HPDE6-E6E7 (cell line): ENCODE data around the gene UNK.
A peak's percentile ranks its signal among the peaks of the same experiment; 100 is the strongest.
"Not testable (repeated sequence)": the region's sequence is repeated elsewhere in the genome, so short reads cannot be mapped to it uniquely, and the experiment has no call there.

Experiments used
- DNase-seq: peaks from one replicate; pipeline ENCODE4 v3.0.0; 2011; ENCODE audit warnings: missing footprints; ENCODE audit errors: extremely low spot score

UNK gene

GRCh38 chr17:75799402-75799801 is 14.8 kb downstream of the UNK start:
- DNase-seq = no peak

DNA sequence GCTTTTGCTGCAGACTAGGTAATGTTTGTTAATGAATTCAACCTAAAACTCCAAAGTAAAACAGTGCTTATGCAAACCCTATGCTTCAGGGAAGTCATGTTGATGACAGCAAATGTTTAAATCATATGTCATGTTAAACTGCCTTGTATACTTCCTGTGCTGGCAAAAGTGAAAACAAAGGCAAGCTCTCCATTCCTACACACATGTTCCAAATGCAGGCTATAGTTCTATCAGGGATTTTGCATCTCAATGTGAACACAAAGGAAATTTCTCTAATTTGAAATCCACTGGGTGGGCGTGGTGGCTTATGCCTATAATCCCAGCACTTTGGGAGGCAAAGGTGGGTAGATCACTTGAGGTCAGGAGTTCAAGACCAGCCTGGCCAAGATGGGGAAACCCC is 19.3 kb downstream of the UNK start:
- DNase-seq = no peak

- DNase-seq = no peak
Measured at GRCh38 chr17:75806822-75807500, 22.4 kb downstream of the UNK start.

DNA sequence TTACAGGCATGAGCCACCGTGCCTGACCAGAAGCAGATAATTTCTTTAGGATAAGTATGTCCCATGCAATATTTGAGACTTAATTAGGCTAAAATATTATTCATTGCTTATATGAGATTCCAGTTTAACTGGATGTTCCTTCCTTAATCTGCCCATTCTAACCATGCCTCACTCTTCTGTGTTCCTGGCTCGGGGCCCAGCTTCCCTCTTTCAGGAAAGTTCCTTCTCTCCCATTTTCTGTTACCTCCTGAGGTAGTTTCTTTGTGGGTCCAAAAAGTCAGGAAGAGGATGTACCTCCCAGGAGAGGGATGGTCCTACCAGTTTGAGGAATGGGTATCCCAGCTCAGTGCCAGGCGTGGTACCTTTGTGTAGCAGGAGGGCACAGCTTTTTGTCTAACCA is 23.3 kb downstream of the UNK start:
- no peak for DNase-seq

DNA sequence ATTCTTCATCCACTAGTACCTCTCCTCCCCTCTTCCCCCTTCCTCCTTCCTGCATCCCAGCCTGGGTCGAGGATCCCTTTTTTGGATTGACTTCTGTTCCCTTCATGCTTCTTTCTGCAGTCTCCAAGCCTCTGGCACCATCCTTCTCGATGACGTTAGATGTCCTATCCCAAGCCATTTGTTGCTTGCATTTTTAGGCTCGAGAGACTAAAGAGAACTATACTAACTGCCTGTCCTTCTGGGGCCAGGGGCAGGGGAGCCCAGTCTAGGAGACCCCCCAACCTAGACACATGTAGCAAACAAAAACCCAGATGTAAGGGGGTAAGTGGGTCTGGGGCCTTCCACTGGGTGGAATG is 23.9 kb downstream of the UNK start:
- no peak for DNase-seq

DNA sequence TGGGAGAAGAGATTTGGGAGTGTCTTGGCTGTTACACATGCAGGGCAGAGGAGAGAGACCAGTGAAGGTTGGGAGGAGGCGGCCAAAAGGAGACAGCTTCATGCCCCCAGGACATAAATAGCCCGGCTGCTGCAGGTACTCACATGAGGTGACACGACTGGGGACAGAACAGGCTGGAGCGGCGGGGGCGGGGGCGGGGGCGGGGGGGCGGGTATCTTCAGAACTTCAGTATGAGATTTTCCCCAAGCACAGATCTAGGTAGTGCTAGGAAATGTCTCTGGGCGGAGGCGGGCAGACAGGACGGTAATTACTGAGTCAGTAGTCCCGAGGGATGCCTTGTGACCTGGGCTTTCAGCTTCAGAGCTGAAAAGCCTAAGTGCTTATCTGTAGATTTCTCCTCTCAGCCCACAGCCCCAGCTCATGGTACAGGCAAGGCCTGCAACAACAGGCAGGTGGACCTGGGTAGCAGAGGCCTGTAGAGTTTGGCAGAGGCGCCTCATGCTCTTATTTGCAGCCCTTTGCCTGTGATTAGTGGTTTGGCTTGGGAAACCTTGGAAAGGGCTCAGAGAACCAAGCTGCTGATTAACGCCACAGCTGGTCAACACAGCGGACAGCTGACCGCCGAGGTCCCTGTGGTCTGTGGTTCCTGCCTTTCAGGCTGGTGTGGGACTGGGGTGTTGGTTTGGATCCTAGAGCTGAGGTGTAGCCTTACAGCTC is 24.5 kb downstream of the UNK start:
- no peak for DNase-seq

DNA sequence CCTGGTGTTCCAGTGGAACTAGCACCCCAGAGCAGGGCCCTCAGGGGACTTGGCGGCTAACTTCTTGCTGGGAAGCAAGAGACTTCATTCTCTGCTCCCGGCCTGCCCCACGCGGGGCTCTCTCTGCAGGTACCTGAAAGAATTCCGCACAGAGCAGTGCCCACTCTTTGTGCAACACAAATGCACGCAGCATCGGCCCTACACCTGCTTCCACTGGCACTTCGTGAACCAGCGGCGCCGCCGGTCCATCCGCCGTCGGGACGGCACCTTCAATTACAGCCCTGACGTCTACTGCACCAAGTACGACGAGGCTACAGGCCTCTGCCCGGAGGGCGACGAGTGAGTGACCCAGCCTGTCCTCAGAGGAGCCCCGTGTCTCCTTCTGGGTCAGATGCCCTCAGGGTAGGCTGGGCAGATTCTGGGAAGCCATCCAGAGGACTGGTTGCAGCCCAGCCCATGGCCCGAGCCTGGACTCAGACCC is 25.1 kb downstream of the UNK start:
- no peak for DNase-seq

DNA sequence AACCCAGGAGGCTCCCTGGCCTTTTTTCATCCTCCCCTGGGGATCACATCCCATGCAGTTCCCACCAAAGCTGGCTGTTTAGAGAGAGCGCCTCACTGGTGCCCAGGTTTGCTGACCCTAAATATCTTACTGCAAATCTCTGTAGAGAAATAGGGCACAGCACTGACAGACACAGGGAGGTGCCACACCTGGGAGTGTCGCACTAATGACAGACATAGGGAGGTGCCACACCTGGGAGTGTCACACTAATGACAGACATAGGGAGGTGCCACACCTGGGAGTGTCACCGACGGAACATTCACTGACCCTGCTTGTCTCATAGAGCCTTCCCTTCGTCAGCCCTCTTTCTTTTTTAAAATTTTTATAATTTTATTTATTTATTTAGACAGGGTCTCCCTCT is 25.6 kb downstream of the UNK start:
- DNase-seq = no peak

GRCh38 chr17:75810756-75811155 is 26.1 kb downstream of the UNK start:
- not testable (repeated sequence) for DNase-seq

GRCh38 chr17:75811174-75811573 is 26.6 kb downstream of the UNK start:
- no peak for DNase-seq

- DNase-seq = no peak
Measured at GRCh38 chr17:75812096-75813013, 27.7 kb downstream of the UNK start.

- no peak for DNase-seq
Measured at GRCh38 chr17:75813081-75814020, 28.7 kb downstream of the UNK start.

DNA sequence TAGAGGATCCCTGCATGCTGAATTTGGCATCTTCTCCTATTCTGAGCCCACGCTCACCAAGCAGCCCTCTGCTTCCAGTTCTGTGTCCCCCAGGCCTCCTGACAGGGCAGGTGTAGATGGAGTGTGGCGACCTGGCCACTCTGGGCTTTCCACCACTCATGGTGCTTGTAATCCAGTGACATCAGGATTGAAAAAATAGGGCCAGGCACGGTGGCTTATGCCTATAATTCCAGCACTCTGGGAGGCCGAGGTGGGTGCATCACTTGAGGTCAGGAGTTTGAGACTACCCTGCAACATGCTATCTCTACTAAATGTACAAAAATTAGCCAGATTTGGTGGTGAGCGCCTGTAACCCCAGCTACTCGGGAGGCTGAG is 29.4 kb downstream of the UNK start:
- DNase-seq = no peak

DNA sequence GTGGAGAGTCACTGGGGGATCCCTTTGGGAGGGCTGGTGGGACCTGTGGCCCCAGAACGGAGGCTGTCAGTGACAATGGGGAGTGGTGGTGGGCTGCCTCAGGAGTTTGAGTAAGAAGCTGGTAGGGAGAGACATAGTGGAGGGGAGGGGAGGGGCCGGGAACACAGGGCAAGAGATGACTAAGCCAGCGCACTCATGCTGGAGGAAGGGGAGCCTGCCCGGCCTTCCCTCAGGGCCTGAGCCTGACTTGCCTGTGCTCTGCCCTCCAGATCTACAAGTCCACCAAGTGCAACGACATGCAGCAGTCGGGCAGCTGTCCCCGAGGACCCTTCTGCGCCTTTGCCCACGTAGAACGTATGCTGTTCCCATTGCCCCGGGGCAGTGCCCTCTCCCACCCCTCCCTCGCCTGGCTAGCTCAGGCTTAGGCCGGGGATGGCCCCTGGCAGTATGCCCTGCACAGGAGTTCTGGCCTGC is 30.3 kb downstream of the UNK start:
- peak; percentile 95 for DNase-seq

- DNase-seq = no peak
Measured at GRCh38 chr17:75815399-75815798, 30.8 kb downstream of the UNK start.

DNA sequence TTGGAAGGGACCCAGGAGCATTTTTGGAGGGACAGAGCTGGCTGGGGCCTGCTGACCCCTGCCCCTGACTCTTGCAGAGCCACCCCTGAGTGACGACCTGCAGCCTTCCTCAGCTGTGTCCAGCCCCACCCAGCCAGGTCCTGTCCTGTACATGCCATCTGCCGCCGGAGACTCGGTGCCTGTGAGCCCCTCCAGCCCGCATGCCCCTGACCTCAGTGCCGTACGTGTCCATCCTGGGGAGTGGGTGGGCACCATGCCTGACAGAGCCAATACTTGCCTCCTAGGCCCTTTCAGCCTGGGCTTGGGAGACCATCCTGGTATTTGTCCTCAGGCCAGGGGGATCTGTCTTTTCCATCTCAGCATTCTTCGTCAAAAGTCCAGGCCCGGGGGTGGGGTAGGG is 32.1 kb downstream of the UNK start:
- no peak for DNase-seq

DNA sequence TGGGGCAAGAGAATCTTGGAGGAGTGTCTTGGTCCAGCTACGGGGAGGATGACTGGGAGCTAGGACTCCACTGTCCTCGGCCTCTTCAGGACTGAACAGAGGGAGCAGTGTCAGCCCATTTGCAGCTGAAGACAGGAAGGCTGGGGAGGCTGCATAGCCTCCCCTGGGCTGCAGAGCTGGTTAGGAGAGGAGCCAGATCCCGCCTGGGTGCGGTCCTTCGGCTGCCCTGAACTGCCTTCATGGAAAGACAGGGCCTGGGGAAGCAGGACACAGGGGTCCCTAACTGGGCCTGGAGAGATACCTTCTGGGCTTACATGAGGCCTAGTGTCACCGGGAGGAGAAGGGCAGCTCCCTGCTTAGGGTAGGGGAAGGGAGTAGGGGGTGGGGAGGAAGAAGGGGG is 33.0 kb downstream of the UNK start:
- no peak for DNase-seq

DNA sequence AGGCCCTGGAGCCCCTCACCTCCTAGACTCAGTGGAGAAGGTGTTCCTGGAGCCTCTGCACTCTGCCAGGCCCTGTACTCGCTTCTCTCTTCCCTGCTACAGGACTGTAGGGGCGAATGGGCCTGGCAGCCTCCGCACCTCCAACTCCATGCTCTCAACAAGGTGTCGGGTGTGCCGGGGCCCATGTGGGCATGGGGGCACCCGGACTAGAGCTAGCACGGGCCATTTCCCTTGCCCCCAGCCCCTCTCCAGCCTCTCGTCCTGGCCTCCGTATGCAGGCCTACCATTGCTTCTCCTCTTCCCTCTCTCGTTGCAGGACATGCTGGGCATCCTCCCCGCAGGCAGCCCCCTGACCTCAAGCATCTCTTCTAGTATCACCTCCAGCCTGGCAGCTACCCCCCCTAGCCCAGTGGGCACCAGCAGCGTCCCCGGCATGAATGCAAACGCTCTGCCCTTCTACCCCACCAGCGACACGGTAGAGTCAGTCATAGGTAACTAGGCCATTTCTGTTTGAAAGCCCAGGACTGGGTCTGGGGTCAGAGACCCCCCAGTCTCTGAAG is 33.8 kb downstream of the UNK start:
- DNase-seq = no peak

- no peak for DNase-seq
Measured at GRCh38 chr17:75819116-75819515, 34.5 kb downstream of the UNK start.

DNA sequence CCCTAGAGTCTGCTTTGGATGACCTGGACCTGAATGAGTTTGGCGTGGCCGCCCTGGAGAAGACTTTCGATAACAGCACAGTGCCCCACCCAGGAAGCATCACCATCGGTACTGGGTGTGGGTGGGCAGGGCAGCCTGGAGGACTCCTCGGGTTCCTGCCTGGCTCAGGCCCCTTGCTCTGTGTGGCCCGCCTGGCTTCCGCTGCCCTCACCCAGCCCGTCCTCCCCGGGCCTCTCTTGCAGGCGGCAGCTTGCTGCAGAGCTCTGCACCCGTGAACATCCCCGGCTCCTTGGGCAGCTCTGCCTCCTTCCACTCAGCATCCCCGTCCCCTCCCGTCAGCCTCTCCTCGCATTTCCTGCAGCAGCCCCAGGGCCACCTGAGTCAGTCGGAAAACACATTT is 35.1 kb downstream of the UNK start:
- DNase-seq = no peak
